Sigmoid colon (tissue), 4 donors: ENCODE measurements around the gene RPS14.

ENCODE experiments used
- EP300 ChIP-seq, 4 donors: sonication (generic); formaldehyde crosslinking; IDR thresholded peaks; one replicate each; pipeline ENCODE4 v1.6.1; 2017; ENCODE audit warnings: antibody characterized with exemption in 4 of 4
- TF ChIP-seq, protein P1 (sequence below), 4 experiments: fragments of 450-650 bp in 3 of 4; fragments of 200-600 bp in 1 of 4; IDR thresholded peaks; one replicate each; pipeline ENCODE4 v1.5.1; 2016 to 2019; ENCODE audit warnings: antibody characterized with exemption in 4 of 4, mild to moderate bottlenecking in 3 of 4, moderate library complexity in 2 of 4

DNA sequence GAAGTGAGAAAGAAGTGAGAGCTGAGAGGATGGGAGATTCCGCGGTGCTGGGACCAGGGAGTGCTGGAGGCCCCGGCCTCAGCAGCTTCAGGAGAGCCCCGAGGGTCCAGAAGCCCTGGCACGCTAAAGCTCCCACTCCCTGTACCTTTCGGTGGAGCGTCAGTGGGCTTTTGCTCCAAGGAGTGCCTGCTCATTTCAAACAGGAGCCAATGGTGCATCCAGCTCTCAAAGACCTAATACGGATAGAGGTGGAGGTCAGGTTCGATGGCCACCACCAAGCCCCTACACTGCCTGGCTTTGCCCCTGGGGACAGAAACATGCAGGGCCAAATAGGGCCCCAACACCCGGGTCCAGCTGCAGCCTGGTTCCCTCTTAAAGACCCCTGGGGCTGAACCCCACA, 45.0 kb downstream of the RPS14 start:
- TF ChIP-seq, protein P1, sequence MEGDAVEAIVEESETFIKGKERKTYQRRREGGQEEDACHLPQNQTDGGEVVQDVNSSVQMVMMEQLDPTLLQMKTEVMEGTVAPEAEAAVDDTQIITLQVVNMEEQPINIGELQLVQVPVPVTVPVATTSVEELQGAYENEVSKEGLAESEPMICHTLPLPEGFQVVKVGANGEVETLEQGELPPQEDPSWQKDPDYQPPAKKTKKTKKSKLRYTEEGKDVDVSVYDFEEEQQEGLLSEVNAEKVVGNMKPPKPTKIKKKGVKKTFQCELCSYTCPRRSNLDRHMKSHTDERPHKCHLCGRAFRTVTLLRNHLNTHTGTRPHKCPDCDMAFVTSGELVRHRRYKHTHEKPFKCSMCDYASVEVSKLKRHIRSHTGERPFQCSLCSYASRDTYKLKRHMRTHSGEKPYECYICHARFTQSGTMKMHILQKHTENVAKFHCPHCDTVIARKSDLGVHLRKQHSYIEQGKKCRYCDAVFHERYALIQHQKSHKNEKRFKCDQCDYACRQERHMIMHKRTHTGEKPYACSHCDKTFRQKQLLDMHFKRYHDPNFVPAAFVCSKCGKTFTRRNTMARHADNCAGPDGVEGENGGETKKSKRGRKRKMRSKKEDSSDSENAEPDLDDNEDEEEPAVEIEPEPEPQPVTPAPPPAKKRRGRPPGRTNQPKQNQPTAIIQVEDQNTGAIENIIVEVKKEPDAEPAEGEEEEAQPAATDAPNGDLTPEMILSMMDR (IDR thresholded peaks at IDR 0.05), result no peak
- TF ChIP-seq EP300 (IDR thresholded peaks at IDR 0.05), result no peak
